GM12801 (cell line): ENCODE data around the gene PARD3.

Source experiments
- TF ChIP-seq, protein P1 (sequence below): IDR thresholded peaks from one replicate; pipeline ENCODE4 v1.5.1; 2011; ENCODE audit warnings: control low read depth; ENCODE audit not compliant: insufficient read length; ENCODE audit errors: extremely low read depth

The PARD3 gene

DNA sequence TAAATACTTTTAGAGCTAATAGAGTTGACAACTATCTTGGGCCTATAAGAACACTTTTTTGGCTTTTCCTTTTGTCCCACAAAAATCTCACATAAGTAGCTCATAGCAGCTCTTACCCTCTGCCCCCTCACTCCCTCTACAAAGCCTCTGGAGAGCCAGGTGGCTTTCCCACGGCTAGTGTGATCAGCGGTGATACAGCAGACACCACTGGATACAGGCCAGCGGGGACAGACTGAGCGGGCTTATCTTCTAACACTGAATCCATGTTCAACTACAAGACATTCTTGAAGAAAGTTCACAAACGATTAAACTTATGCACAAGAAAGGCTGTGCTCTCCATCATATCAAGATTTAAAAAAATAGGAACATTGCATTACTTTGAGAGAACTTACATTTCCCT lies 377.2 kb downstream of the PARD3 start:
- TF ChIP-seq, protein P1, sequence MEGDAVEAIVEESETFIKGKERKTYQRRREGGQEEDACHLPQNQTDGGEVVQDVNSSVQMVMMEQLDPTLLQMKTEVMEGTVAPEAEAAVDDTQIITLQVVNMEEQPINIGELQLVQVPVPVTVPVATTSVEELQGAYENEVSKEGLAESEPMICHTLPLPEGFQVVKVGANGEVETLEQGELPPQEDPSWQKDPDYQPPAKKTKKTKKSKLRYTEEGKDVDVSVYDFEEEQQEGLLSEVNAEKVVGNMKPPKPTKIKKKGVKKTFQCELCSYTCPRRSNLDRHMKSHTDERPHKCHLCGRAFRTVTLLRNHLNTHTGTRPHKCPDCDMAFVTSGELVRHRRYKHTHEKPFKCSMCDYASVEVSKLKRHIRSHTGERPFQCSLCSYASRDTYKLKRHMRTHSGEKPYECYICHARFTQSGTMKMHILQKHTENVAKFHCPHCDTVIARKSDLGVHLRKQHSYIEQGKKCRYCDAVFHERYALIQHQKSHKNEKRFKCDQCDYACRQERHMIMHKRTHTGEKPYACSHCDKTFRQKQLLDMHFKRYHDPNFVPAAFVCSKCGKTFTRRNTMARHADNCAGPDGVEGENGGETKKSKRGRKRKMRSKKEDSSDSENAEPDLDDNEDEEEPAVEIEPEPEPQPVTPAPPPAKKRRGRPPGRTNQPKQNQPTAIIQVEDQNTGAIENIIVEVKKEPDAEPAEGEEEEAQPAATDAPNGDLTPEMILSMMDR = no peak

DNA sequence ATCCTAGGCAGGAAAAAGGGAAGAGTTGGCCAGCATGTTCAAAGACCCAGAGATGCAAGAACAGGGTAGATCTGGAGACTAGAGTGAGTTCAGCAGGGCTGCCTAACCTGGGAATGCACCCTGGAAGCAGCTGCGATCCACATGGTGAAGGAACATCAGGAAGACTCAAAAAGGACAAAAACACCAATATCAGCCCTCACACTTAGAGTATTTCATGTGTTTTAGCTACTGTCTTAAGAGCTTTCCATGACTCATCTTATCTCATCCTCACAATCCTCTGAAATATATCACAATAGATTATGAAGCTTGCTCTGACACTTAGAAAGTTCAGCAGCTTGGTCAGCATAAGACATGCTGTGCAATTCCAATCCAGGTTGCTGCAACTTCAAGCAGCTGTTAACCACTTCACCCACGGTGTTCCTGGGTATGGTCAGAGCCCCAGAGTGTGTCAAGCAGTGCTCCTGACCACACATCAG lies 380.9 kb downstream of the PARD3 start:
- TF ChIP-seq, protein P1 = no peak

DNA sequence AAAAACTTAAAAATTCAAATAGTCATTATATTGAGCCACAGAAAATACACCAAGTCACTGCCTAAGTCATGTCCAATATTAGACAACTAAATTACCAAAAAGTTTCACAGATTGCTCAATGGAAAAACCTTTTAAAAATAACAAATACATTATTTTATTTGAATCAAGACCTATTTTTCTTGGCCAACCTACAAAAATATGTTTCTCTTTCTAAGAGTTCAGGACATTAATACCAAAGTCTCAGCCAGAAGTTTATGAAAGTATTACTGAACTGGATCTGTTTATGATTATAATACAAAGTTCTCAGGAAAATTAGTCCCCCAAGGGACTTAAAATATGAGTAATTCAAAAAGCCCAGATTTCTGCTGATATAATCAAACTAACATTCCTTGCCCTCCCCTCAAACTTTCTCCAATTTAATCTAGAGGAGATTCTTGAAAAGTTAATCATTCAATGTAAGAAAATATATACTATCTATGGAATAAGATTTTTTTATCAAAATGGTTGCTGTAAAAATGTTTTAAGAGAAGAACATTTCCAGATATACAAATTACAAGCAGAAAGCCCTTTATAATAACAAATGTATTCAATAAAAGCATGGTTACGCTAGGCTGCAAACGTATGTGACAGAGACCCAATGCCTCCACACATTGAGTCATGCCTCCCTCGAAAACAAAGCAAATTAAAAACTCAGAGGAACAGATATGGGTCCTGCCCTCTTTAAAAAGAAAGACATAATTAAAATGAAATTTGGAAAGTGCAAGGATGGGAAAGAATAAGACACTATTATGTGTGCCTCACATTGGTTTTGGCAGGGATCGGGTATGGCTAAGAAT lies 381.6 kb downstream of the PARD3 start:
- TF ChIP-seq, protein P1 = no peak

DNA sequence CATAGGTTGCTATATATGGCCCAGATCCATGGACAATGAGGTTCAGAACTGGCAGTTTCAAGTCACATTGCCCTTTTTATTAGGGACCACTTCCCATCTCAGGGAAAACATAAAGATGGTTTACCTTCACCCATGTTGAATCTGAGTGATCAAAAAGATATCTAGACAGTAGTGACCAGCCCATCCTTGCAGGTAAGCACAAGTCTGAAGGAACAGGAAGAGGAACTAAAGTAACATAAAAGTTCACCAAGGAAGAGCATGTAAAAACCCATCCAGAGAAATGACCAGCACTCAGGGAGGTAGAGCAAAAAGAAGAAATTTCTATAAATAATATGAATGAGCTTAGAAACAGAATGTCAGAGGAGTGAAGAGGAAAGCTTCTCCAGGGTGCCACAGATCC lies 382.5 kb downstream of the PARD3 start:
- TF ChIP-seq, protein P1 = no peak

DNA sequence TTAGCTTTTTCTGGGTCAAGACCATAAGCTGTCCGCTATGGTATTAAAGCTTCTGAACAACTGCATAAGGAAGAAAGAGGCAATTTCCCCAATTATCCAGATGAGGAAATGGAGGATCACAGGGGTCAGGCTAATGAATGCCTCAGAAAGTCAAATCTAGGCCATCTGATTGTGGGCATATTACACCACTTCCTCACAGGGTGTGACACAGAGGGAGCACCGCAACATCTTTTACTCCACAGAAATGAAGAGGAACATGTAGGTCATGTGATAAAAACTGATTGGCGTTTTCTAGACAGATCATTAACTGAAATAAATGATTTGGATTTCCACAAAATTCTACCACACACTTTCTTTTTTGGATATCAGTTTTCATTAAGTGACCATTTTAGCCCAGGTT lies 384.4 kb downstream of the PARD3 start:
- TF ChIP-seq, protein P1 = no peak

DNA sequence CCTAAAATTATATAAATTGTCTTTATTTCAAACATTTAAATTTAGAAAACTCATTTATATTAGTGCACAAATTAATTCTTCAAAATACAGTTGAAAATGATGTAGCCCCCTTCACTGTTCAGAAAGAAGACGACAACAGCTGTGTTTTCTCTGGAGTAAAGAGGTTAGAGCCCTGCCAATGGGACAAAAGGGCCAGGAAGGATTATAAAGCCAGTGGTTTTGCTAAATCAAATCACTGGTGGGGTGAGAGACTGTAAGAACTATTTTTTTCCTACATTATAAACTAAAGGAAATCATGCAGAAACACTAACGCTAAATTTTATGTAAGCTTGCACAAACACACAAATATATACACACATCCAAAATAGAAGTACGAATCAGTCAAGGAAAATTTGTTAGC lies 386.6 kb downstream of the PARD3 start:
- TF ChIP-seq, protein P1 = no peak

DNA sequence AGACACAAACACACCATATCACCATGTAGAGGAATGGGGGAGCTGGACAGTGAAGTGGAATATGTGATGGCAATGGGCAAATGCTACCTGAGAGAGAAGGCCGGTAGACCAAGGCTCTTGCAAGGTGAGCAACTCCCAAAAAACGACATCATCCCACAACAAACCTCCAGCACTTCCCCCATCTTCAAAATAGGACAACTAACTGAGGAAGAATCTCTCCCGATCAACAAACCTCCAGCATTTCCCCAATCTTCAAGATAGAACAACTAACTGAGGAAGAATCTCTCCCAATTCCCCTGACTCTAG lies 387.2 kb downstream of the PARD3 start:
- TF ChIP-seq, protein P1 = no peak
